ENCODE results near the gene CSTPP1.
"Not testable (repeated sequence)": the region's sequence is repeated elsewhere in the genome, so short reads cannot be mapped to it uniquely, and the experiment has no call there.

The CSTPP1 gene

DNA sequence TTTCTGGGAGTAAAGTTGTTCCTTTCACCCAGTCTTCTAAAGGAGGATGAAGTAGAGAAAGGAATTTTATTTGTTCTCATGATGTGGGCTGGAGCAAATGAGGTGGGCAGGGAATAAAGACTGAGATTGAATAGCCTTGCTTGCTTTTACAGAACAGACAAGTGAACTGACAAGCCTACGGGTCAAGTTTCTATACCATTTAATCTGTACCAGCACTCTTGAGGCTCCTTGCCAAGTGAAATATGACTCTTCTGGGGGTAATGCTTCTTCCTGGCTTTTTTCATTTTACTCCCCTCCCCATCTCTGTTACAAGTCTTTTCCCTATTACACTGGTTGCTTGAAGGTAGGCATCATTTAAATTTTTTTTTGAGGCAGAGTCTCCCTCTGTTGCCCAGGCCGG is 54.8 kb downstream of the CSTPP1 start:
- no peak for DNase-seq (ENCODE audit: low spot score)

DNA sequence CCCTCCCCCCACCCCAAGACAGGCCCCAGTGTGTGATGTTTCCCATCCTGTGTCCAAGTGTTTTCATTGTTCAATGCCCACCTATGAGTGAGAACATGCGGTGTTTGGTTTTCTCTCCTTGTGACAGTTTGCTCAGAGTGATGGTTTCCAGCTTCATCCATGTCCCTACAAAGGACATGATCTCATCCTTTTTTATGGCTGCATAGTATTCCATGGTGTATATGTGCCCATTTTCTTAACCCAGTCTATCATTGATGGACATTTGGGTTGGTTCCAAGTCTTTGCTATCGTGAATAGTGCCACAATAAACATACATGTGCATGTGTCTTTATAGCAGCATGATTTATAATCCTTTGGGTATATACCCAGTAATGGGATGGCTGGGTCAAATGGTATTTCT is 55.8 kb downstream of the CSTPP1 start:
- not testable (repeated sequence) for DNase-seq (ENCODE audit: low spot score)

DNA sequence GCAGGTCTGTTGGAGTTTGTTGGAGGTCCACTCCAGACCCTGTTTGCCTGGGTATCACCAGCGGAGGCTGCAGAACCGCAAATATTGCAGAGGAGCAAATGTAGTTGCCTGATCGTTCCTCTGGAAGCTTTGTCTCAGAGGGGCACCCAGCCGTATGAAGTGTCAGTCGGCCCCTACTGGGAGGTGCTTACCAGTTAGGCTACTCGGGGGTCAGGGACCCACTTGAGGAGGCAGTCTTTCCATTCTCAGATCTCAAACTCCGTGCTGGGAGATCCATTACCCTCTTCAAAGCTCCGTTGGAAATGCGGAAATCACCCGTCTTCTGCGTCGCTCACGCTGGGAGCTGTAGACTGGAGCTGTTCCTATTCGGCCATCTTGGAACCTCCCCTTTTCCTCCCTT is 61.2 kb downstream of the CSTPP1 start:
- DNase-seq (ENCODE audit: low spot score), result not testable (repeated sequence)

DNA sequence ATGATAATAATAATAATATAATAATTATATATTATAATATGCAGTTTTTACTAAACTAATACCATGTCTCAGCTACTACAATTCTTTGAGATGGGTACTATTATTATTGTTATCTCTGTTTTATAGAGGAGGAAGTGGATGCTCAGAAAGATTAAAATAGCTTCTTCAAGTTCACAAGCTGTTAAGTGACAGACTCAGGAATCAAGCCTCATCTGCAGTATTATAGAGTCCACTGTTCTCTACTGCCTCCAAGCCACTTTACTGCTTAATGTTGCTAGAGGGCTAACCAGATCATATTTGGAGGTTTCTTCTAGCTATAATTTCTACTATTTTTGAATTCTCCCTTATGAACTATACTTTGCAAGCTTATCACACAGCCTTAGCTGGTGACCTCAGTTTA is 62.7 kb downstream of the CSTPP1 start:
- no peak for DNase-seq (ENCODE audit: low spot score)

- DNase-seq (ENCODE audit: low spot score), result no peak
Observed at GRCh38 chr11:47000033-47000432, 63.5 kb downstream of the CSTPP1 start.

- DNase-seq (ENCODE audit: low spot score), result no peak
Observed at GRCh38 chr11:47001781-47002181, 65.2 kb downstream of the CSTPP1 start.

- no peak for DNase-seq (ENCODE audit: low spot score)
Observed at GRCh38 chr11:47002390-47002789, 65.8 kb downstream of the CSTPP1 start.

DNA sequence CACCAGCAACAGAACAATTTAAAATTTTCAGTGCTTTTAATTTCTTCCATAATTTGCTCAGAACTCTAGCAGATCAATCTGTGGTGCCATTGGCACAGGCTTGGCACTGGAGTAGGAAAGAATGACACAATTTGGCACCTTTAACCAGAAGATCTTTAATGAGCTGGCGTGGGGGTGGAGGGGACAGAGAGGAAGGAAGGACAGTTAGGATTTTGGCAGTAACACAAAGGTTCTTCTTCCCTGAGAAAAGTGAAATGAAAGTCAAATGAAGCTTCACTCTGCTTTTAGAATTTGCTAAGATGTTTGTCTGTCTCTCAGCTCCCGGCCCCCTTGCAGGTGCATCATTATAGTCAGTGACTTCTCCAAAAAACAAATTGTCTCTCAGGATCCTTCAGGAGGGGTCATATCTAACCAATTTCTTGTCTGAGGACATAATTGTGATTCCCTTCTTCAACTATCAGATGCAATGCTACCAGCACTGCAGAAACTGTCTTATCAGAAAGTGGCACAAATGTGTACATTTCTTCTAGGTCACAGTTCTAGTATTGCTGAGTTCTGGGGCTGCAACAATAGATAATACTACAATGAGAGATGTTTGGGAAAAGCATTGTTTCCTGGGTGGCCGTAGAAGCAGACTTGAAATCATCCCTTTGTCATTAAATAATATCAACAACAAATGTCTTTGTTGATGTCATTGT is 66.8 kb downstream of the CSTPP1 start:
- DNase-seq (ENCODE audit: low spot score), result peak; percentile 57

DNA sequence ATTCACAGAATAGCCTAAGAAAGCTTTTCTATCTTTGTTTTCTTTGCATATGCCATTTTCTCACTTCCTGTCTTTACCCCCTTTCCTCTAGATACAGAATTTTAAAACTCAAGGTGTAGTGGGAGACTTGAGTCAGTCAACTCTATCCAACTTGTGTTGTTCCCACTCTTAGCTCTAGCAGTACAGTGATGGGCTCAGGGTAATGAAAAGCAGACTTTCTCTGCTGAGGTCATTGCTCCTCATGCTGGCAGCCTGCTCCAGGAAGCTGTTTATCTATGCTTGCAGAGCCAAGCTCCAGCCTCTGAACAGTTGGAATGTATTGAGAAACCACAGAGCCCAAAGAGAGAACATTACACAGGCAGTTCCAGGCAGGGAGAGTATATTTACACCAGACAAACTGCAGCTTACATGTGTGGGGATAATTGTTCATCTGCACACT is 68.1 kb downstream of the CSTPP1 start:
- peak; percentile 92 for DNase-seq (ENCODE audit: low spot score)

DNA sequence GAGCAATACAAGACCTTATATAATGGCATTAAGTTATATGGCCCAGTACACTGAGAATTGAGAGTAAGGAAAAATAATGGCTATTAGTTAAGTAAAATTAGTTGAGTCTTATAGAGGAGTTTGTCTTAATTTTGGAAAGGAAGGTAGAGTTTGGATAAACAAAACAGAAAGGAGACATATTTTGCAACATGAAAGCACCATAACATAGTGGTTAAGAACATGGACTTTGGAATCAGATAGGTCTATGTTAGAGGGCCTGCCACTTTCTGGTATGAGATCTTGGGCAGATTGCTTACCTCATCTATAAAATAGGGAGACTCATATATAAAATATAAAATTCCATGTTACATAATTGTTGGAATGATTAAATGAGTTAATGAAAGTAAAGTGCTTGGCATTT is 68.9 kb downstream of the CSTPP1 start:
- DNase-seq (ENCODE audit: low spot score), result no peak

- no peak for DNase-seq (ENCODE audit: low spot score)
Observed at GRCh38 chr11:47007579-47007978, 71.0 kb downstream of the CSTPP1 start.

GRCh38 chr11:47010179-47010578 is 73.6 kb downstream of the CSTPP1 start:
- DNase-seq (ENCODE audit: low spot score), result no peak

GRCh38 chr11:47014097-47014496 is 77.5 kb downstream of the CSTPP1 start:
- no peak for DNase-seq (ENCODE audit: low spot score)

DNA sequence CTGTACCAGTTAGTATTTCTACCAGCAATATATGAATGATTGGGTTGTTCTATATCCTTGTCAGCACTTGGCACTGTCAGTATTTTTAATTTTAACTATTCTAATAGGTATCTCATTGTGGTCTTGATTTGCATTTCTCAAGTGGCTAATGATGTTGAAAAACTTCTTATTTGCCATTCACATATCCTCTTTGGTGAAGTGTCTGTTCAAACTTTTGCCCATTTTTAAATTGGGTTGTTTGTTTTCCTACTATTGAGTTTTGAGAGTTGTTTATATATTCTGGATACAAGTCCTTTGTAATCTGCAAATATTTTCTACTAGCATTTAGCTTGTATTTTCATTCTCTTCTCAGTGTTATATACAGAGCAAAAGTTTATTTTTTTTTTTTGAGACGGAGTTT is 82.1 kb downstream of the CSTPP1 start:
- no peak for DNase-seq (ENCODE audit: low spot score)

- no peak for DNase-seq (ENCODE audit: low spot score)
Observed at GRCh38 chr11:47020793-47021526, 84.4 kb downstream of the CSTPP1 start.

DNA sequence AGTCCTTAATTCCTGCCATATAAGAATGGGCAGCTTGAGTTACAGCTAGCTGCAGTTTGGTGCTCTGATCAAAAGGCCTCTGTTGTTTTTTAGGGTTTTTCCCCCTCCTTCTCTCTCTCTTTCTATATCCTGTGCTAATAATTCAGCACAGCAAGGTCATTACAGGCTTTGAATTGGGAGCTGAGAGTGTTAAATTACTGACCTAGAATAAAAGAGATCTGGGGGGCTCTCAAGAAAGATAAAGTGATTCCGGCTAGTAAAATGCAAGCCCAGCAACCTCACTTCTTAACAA is 84.9 kb downstream of the CSTPP1 start:
- DNase-seq (ENCODE audit: low spot score), result no peak

GRCh38 chr11:47021965-47022364 is 85.4 kb downstream of the CSTPP1 start:
- no peak for DNase-seq (ENCODE audit: low spot score)

GRCh38 chr11:47028195-47029093 is 91.9 kb downstream of the CSTPP1 start:
- DNase-seq (ENCODE audit: low spot score), result no peak

- no peak for DNase-seq (ENCODE audit: low spot score)
Observed at GRCh38 chr11:47033439-47033838, 96.9 kb downstream of the CSTPP1 start.

DNA sequence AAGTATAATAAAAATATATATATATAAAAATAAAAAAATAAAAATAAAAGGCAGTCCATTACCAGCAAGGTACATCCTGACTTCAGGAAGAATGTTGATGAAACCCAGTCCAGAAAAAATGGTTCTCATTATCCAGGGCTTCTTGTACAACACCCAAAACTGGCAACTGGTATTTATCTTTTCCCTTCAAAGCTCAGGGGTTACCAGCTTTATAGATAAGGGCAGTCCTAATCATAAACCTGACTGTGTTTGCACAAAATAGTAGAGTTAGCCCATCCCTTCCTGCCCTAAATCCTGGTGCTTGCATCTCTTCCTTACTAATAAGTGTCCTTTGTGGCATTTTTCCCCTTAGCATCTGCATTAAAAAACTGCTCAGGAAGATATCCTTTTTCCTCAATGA is 97.5 kb downstream of the CSTPP1 start:
- DNase-seq (ENCODE audit: low spot score), result no peak

- DNase-seq (ENCODE audit: low spot score), result no peak
Observed at GRCh38 chr11:47035108-47035507, 98.5 kb downstream of the CSTPP1 start.

DNA sequence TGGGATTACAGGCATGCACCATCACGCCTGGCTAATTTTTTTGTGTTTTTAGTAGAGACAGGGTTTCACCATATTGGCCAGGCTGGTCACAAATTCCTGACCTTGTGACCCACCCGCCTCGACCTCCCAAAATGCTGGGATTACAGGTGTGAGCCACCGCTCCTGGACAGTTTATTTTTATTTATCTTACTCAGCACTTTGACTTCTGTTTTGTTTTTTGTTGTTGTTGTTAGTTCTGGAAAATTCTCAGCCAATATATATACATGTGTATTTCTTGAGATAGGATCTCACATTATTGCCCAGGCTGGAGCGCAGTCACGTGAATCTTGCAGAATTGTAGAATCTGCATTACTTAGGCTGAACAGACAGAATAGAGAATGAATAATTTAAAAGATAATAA is 107.6 kb downstream of the CSTPP1 start:
- no peak for DNase-seq (ENCODE audit: low spot score)

DNA sequence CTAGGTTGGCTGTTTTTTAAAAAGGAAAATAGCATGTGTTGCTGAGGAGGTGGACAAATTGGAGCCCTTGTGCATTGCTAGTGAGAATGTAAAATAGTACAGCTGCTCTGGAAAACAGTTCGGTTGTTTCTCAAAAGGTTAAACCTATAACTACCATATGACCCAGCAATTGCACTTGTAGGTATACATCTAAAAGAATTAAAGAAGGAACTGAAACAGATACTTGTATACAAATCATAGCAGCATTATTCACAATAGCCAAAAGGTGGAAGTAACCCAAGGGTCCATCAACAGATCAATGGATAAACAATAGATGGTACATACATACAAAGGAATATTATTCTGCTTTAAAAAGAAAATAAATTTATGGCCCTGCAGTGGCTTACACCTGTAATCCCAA is 111.4 kb downstream of the CSTPP1 start:
- DNase-seq (ENCODE audit: low spot score), result no peak

All from Ammon's horn (tissue), 1 donor.